CD4-positive, alpha-beta T cell treated with Interferon alpha-2 for 1 hour (primary cell): ENCODE data around the gene CDC42BPA.
"Not testable (repeated sequence)": the region's sequence is repeated elsewhere in the genome, so short reads cannot be mapped to it uniquely, and the experiment has no call there.

Experiments used
- DNase-seq, 2 donors: peaks; one replicate each; pipeline ENCODE4 v3.0.0-alpha.2; 2020 to 2022

Gene CDC42BPA

DNA sequence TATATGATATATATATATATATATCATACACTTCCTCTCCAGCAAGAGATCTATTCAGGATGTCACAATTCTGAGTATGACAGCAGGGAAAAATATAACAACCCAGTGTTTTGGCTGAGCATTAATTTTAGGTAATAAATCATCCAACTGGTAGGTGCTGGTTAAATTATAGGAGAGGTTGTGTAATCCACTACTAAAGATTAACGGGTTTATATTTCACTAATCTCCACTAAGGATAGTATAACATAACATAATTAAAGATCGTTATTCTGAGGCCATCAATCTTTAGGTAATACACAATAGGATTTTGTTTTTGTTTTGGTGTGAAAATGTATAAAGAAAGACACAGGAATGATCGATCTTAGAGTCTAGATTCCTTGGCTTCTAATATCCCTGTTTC, 276.0 kb downstream of the CDC42BPA start:
- DNase-seq, result no peak

DNA sequence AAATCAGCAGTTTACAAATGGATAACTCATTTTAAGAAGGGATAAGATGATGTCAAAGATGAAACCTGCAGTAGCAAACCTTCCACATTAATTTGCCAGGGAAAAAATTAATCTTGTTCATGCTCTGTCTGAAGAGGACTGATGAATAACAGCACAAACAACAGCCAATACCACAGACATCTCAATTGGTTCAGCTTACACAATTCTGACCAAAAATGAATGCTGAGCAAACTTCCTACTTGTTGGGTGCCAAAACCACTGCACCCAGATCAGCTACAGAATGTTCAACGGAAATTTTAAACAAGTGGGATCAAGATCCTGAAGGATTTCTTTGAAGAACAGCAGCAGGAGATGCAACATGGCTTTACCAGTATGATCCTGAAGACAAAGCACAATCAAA, 279.9 kb downstream of the CDC42BPA start:
- no peak for DNase-seq

DNA sequence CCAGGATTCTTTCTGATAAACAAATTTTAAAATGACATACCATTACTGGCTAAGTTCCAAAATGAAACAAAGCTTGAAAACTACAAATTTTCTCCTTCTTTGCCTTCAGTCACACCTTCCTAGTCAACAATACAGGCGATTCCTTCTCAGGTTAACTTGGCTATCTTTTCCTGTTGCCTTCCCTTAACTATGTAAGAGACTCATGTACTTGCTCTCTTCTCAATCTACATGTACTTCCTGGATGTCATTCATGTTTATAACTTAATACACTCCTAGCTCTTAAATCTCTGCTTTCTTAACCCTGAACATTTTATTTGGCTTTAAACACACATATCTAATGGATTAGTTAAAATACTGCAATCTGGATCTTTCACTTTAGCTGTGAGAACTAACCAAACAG, 281.2 kb downstream of the CDC42BPA start:
- DNase-seq, result no peak

DNA sequence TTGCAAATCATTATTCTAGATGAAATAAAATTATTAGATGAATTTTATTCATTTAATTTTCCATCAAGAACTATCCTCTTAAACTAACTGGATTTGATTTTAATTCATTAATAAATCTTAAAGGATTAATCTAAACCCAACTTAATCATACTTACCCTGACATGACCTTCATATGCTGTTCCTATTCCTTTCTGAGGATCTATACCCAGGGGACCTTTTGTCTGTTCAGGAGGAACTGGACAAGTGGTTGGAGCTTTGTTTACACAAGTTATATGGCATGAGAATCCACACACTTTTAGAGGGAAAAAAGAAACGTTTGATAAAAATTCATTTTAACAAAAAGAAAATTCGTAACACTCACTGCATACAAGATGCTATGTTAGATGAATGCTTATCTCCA, 283.0 kb downstream of the CDC42BPA start:
- DNase-seq, result no peak

DNA sequence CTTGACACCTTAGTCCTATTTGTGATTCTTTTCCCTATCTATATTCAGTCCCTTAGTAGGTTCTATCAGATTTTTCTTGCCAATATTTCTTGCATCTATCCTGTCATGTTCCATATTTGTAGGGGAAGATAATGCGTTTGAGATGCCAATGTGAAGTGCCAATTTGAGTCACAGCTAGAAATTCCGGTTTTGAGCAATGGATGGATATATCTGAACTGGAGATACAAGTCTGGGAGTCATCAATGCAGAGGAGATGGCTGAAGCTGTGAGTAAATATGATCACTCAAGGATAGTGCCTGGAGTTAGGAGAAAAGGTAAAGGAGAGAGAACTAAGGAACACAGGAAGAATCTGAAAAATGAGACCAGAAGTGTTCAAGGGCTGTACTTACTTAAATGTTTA, 284.4 kb downstream of the CDC42BPA start:
- DNase-seq, result no peak

DNA sequence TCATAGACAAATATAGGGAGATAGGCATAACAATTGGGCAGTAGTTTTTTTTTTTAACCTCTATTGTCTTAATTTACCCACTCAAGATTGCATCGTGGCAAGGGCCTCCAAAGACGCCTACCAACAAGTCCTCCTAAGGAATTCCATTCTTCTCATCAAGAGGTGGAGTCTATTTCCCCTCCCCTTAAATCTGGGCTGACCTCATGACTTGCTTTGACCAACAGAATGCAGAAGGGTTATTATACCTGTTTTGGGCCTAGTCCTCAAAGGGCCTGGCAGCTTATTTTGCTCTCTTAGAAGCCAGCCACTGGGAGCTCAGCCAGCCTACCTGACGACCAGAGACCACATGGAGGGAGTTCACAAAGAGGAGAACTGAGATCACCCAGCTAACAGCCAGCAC, 285.9 kb downstream of the CDC42BPA start:
- DNase-seq, result no peak

DNA sequence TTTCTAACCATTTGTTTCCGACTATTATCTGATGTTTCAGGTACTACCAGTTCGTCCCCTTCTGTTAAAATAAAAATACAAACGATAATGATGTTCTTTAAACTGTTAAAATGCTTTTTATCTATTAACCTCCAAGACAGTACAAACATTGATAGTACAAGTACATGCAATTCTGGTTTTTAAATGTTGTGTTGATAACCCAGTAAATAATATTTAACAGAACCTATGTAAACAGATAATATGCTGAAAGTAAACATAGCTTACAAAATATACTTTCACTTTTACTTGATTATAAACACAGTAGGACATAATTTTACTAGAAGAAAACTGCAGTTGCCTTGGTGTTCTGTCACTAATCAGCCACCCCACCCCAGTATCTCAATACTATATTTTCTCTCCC, 301.3 kb downstream of the CDC42BPA start:
- DNase-seq, result no peak

DNA sequence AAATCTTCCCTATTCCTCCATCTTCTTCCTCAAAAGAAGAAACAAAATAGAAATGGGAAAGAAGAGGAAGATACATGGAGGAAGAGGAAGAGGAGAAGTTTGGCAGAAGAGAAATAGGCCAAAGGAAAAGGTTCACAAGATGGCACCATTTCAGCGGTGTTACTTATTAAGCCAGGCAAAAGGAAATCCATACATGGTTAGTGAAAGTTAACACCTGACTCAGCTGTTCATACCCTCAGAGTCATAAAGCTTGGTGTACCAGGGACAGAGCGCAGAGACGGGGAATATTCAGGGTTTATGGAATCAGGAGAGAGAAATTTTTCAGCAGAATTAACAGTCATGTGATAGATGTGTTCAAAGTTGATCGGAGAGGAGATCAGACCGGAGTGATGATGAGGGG, 307.6 kb downstream of the CDC42BPA start:
- DNase-seq, result no peak

DNA sequence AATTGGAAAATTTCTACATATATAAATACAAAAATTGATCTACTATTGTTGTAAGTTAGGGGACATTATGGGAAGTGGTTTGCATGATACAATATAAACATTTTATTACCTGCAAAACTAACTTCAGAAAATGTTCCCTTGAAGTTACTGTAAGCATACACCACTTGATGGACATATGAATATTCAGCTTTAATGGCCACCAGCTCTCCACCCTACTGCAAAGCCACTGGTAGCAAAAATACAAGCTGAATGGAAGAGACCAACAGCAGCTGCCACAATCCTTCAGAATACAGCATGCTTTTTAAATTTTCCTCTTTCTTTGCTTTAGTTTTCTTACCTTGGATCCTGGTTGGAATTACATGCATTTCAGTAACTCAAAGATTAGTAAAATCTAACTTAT, 308.4 kb downstream of the CDC42BPA start:
- no peak for DNase-seq

DNA sequence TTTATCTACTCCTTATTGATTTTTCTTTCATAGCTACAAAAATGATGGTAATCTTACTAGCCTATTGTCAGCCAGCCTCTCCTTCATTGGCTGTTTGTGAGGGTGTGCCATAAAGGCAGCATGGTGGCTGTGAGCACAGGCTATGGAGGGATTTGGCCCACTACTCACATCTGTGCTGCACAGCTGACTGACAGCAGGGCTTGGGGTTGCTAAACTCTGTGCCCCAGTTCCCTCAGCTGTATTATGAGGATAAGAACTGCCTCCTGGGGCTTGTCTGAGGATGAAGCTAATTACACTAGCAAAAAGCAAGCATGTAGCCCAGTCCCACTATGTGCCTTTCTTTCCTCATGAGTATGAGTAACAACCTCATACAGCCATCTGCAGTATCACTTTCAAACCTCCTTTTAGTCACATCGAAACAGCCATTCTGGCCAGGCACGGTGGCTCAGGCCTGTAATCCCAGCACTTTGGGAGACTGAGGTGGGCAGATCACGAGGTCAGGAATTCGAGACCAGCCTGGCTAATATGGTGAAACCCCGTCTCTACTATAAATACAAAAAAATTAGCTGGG, 312.0 kb downstream of the CDC42BPA start:
- no peak for DNase-seq

DNA sequence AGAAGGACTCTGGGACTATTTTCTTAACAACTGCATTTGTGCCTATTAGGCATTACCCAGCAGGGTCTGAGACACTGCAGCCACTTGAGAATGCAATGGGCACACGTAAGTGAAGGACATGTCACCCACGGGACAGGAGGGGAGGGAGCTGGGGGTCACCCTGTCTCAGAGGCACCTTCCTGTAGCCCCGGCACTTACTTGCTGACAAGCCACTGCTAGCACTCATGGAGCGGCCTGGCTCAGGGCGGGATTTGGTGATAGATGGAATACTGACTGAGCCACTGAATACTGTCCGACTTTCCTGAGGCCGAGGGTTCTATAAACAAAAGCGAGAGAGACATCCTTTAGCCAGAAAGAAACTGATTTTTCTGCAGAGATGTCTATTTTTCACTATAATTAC, 313.5 kb downstream of the CDC42BPA start:
- DNase-seq, result no peak

DNA sequence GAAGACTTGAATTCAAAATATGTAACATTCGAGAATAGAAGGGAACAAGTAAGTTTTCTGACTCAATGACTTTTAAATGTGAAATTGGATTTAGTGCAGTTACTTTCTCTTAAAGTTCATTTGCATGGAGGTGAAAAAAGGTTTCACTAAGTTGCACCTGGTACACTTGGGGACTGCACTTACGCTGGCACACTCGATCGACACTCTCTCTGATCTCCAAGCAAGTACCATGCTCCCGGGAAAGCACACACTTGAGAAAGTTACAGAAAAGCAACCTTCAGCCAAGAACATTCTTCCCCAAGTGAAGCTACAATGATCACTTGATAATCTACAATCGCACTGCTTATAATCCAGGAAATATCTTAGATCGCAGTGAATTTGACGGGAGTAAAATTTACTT, 315.1 kb downstream of the CDC42BPA start:
- no peak for DNase-seq

DNA sequence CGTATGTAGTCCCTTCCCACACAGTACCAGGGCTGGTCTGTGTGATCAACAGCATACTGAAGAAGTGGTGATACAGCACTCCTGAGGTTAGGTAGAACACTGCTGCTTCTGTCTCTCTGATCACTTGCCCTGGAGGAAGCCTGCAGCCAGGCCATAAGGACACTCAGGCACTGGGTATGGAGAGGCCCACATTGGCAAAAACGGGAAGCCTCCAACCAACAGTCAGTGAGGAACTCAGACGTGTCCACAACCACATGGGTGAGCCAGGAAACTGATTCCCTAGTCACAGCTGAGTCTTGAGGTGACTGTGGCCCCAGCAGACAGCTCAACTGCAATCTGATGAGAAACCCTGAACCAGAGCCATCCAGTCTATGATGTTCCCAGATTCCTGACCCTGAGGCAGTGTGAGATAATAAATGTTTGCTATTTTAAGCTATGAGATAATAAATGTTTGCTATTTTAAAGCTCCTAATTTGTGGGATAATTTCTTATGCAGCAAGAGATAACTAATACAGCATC, 315.7 kb downstream of the CDC42BPA start:
- DNase-seq, result no peak

DNA sequence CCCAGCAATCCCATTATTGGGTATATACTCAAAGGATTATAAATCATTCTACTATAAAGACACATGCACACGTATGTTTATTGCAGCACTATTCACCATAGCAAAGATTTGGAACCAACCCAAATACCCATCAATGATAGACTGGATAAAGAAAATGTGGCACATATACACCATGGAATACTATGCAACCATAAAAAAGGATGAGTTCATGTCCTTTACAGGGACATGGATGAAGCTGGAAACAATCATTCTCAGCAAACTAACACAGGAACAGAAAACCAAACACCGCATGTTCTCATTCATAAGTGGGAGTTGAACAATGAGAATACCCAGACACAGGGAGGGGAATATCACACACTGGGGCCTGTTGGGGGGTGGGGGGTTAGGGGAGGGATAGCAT, 318.7 kb downstream of the CDC42BPA start:
- not testable (repeated sequence) for DNase-seq

DNA sequence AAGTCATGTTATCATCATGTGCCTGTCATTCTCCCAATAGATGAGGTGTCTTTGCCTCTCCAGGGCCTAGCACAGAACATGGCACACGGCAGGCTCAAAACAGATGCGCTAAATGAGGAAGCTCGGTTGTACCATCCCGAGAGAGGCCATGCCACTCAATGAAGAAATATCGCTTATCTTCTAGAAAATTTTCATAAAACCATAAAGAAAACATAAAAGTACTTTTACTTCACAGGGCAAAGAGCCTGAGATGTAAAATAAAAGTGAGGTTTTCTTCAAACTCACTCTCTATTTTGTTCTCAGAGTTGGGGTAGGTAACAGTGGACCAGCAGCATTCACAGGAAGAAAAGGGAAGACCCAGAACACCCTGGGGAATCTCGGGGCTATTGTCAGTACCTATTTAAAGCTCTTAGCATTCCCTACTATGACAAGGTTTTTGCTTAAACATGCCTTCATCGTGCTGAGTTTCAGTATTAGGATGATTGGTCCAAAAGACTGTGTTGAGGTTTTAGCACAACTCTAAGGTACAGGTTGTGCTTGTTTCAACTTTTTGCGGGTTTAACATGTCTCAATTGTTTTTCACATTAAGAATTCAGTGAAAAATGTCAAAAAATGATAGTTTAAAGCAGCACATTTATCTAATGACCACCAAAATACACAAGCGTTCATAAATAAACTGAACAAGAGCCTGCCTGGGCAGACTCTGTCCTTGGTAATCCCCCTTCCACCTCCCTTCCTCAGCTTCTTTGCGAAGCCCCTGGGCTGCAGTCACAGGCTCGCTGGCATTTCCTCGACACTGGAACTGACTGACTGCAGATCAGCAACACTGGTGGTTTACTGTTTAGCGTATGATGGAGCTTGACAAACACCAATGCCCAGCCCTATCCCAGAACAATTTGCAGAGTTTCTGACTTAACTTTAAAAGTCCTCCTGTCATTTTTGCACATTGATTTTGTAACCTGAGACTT, 322.6 kb downstream of the CDC42BPA start:
- DNase-seq, result no peak

DNA sequence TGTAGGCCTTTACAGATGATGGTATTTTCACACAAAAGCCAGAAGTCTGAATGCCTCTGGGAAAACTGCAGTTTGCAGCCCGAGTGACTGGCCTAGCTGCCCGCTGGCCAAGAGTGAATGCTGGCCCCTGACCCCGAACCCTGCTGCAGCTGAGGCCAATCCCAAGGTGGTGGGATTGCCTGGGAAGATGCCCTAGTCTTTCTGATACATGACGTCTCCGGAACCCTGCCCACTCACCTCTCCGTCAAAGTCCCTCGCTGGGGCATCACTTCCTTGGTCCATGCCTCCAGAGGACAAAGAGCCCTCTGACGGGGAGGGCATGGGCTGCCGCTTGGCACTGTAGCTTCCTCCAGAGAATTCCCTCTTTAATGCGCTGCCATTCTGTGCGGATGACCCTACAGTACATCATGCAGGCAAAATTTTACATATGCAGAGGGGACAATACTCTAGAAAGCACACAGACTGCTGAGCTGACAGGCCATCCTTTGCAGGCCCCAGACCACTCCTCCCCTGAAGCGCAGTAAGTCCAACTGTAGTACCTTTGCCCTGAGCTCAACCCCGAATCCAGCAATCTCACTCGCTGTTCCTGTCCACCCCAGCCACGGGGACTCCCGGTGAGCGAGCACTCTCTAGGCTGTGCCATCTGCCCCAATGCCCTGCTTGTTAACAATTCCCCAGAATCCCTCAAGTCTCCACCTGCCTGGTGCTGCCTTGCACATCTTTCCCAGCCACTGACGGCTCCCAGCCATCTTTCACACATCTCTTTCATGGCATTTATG, 323.5 kb downstream of the CDC42BPA start:
- DNase-seq, result no peak

DNA sequence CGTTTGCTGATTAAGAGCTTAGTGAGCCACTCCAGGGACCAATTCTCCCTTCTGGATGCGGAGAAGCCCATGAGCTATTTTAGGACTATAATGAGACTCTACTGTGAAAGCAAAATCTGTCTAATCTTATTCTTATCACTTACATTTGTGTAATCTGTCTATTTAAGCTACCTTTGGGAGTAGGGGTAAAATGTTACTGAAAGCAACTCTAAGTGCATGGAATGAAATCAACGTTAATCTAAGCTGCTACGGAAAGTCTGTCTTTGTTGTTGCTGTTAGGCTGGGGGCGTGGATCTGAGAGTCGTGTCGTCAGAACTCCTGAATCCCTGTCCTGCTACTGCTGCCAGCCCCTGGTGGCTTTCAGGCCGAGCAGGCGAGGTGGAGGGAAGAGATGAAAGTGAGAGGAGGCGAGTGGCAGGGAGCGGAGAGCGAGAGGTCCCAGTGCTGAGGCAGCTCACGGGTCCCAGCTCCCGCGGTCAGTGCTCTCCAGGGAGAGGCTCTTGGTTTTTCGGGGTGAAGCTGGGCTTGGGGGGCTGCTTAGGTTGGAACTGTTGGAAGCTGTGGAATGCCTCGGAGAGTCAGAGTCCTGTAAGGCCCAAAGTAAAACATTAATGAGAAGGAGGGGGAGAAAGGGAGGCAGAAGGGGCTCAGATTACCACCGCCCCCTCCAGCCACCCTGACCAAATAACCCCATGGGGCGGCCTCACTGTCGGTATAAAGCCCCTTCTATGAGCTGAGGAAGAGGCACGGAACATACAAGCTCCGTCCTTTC, 324.3 kb downstream of the CDC42BPA start:
- DNase-seq, result no peak

DNA sequence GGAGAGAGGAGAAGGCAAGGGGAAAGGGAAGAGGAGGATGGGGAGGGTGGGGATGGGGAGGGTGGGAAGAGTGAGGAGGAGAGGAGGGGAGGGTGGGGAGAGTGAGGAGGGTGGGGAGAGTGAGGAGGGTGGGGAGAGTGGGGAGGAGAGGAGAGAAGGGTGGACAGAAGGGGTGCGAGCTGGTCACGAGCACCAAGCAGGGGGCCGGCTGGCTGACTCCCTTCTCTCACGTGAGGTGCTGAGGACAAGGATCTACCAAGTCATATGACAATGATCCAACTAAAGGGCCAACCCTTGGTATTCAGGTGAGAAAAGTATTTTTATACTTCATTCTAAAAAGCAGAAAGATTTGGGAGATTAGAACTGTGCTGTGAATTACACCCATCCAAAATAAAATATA, 326.4 kb downstream of the CDC42BPA start:
- DNase-seq, result no peak

DNA sequence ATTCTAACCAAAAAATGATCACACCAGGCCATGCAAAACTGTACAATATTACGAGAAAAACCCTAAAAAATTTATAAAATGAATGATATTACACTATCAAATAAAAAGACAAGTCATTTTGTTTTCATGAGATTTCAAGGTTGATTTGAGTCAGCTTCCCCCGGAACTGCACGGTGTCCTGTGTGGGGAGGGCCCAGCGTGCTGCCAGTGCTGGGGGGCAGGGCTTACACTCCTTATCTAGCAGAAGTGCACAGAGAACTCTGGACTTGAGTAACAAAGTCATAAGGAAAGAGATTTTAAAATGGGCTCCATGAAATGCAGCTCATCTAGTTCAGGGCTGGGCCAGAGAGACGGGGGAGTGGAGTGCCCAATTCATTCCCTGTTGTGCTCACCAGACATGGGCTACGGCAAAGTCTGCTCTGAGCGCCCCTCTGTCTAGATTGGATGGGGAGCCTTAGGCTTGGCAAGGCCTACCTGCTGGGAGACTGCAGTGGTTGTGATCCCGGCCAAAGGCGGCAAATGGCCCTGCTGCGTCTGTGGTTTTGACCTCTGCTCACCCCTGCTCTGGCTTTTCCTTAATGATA, 328.1 kb downstream of the CDC42BPA start:
- peak in 1 of 2 donors; percentile 17 for DNase-seq

DNA sequence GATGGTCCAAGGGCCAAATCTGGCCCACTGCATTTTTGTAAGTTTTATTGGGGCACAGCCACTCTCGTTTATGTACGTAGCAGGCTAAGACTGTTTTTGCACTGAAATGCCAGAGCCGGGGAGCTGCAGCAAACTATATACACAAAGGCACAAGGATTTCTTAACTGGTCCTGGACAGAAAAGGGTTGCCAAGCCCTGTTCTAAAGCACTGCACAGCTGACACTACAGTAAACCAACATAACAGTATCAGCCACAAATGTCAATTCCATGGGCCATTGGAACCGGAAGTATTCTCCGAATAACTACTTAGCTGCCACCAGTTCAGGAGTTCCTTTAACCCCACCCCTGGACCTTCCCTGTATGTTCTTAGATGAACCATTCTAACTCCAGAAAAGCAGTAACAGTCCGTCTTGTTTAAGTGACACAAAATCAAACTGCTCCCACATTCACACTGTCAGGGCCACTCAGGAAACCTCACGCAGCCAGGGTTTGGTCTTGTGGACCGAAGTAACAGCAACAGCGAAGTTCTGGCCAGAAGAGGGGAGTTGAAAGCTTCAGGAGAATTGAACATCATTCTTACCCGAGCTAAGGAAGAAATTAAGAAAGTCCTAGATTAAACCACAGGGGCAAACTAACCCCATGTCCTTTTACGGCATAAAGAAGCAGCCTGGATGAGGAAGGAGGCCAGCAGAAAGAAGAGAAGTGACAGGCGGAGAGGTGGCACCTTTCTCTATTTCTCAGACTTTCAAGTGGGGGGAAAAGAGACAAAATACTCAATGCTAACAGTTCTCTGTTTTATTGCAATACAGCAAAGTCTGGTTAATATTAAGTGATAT, 329.0 kb downstream of the CDC42BPA start:
- no peak for DNase-seq

DNA sequence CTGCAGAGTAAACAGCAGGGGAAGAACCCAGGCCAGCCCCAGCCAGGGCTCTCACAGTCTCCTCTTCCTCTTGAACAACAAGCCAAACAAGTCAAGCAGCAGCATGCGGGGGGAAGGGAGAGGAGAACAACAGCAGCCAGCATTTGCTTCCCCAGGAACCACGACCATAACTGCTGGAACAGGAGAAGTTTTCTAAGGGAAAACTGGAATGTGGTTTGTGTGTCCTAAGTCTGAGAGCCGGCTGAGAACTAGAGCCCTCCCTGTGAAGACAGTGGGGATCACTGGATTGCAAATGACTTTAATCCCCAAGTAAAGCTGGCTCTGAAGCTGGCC, 330.0 kb downstream of the CDC42BPA start:
- DNase-seq, result no peak
